AG04450 (cell line): ENCODE measurements around the gene ZNF416. TPM values are rescaled to one million over a fixed set of nuclear protein-coding genes. Genes with fewer than 3 reads are reported as not detected.

ENCODE experiments used
- CTCF ChIA-PET: fragments of 300-600, 350-600 bp; formaldehyde crosslinking; extraction: SDS; loops from one replicate; lab custom pipeline; 2022; ENCODE audit warnings: antibody characterized with exemption, inconsistent platforms; lab: Charles Lee
- POLR2A ChIA-PET: fragments of 350-600 bp; formaldehyde crosslinking; extraction: SDS; loops from one replicate; lab custom pipeline; 2021; ENCODE audit warnings: antibody characterized with exemption, inconsistent platforms; lab: Yijun Ruan, JAX
- DNase-seq: peaks from one replicate; pipeline ENCODE4 v3.0.0-alpha.2; 2011; ENCODE audit warnings: low read depth, low spot score
- H3K27ac ChIP-seq: one replicate; pipeline ENCODE4 v1.5.1; 2012; ENCODE audit warnings: low read depth, low read length, control low read depth
- H3K27me3 ChIP-seq: one replicate; pipeline ENCODE4 v1.6.0; 2012; ENCODE audit warnings: low read length; ENCODE audit not compliant: control insufficient read depth, insufficient read depth
- H3K4me3 ChIP-seq: 2 replicates; pipeline ENCODE4 v1.5.1; 2011; ENCODE audit warnings: mild to moderate bottlenecking, low read depth, low read length, control low read depth
- H3K9me3 ChIP-seq: 2 replicates; pipeline ENCODE4 v1.5.1; 2012; ENCODE audit warnings: low read length; ENCODE audit not compliant: control insufficient read depth, insufficient read depth
- polyA plus RNA-seq: library from polyadenylated mRNA; depleted of rRNA; stranded (reverse); fragments of >200 nt; gene quantifications from 2 replicates; pipeline ENCODE4 v1.2.3, GENCODE V29; 2011
- TF ChIP-seq, protein P1 (sequence below): IDR thresholded peaks from 2 replicates; pipeline ENCODE4 v1.5.1; 2011; ENCODE audit warnings: low read depth, low read length, control low read depth, inconsistent platforms

Gene ZNF416
- polyA plus RNA-seq, 1 experiment: 4.8 TPM

DNA sequence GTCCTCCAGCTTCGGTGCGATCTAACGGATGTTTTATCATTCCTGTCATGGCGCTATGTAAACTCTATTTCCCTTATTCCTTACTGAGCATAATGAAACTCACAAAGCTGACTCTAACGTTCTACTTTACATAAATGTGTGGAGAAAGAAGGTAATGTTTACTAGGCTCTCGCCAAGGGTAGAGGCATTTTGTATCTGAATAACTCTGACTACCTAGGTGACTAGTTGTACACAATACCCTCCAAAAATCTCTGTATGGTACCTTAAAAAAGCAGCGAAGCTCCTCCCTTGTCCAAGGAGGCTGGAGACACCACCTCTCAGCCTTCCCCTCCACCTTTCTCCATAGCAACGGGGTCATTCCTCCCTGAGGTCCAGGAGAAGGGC, 20.7 kb upstream of the ZNF416 start:
- DNase-seq: no peak
- TF ChIP-seq, protein P1, sequence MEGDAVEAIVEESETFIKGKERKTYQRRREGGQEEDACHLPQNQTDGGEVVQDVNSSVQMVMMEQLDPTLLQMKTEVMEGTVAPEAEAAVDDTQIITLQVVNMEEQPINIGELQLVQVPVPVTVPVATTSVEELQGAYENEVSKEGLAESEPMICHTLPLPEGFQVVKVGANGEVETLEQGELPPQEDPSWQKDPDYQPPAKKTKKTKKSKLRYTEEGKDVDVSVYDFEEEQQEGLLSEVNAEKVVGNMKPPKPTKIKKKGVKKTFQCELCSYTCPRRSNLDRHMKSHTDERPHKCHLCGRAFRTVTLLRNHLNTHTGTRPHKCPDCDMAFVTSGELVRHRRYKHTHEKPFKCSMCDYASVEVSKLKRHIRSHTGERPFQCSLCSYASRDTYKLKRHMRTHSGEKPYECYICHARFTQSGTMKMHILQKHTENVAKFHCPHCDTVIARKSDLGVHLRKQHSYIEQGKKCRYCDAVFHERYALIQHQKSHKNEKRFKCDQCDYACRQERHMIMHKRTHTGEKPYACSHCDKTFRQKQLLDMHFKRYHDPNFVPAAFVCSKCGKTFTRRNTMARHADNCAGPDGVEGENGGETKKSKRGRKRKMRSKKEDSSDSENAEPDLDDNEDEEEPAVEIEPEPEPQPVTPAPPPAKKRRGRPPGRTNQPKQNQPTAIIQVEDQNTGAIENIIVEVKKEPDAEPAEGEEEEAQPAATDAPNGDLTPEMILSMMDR: no peak
- no peaks in the 10 kb centered on the region for H3K27me3 ChIP-seq
- peak overlapping the region; percentile 88 for H3K4me3 ChIP-seq
- ChIA-PET CTCF (no interaction called here), POLR2A (no interaction called here)
- no peaks in the 10 kb centered on the region; the same call in none of the 2 replicates for H3K9me3 ChIP-seq
- no peak overlapping the region for H3K27ac ChIP-seq

GRCh38 chr19:57587529-57587928, 8.8 kb upstream of the ZNF416 start:
- no peaks in the 10 kb centered on the region for H3K27me3 ChIP-seq
- H3K27ac ChIP-seq: peak overlapping the region; percentile 21
- peaks cover 77% of the 10 kb centered on the region for H3K9me3 ChIP-seq
- TF ChIP-seq, protein P1: no peak
- POLR2A ChIA-PET: no interaction called here
- H3K4me3 ChIP-seq: no peak overlapping the region
- peak; percentile 15 for DNase-seq
- CTCF ChIA-PET: no interaction called here

DNA sequence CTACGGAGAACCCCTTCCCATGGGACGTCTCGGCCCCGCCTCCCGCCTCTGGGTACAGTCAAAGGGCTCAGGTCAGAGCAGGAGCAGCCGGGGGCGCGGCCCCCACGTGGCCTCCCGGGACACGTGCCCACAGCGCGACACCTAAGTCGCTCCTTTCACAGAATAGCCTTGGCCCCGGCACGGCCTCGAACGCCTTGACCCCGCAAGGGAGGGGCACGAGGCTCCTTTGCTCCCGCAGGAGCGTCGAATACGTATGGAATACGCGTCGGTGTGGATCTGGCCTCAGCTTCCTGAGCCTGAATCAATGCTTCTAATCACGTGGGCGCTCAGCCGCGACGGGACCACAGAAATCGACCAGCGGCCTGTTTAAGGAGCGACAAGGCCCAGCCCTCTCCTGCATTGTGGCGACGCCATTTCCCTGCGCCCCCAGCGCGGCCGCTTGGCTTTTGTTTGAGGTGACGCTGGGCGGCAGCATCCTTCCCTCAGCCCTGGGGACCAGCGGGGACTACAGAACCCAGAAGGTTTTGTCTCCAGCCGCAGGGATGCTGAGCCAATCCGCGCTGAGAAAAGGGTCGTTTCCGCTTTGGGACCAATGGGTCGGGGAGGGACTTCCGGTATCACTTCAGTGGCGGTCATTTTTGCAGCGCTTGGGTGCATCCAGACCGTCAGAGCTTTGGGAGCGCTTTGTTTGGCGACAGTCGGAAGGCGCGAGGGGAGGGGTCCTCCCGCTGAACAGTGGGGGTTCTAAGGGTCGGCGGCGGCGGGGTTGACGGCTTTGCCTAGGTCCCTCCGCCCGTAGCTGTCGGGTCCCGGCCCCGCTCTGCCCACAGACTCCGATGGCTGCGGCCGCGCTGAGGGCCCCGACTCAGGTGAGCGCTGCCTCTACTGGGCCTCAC, 5.1 kb upstream of the ZNF416 start, which contains the start of gene ZIK1:
Gene ZIK1, plus strand, starts transcription at position 625 of the 896 bp plus-strand sequence. Its CDS starts 212 bp downstream, at position 837.
- CTCF ChIA-PET: no interaction called here
- DNase-seq: peak; percentile 71
- TF ChIP-seq, protein P1: no peak
- POLR2A ChIA-PET: interaction anchor here (0.7 to 1.2 kb wide), 2 partner anchors 10 to 125 kb away, joined by 3 read pairs; partner anchors contain the start of gene ZNF154
- no peaks in the 10 kb centered on the region for H3K27me3 ChIP-seq
- H3K9me3 ChIP-seq: peaks cover 53% of the 10 kb centered on the region
- peak within 1 kb of the TSS; percentile 31 for H3K27ac ChIP-seq
- peak within 1 kb of the TSS; percentile 81 for H3K4me3 ChIP-seq

DNA sequence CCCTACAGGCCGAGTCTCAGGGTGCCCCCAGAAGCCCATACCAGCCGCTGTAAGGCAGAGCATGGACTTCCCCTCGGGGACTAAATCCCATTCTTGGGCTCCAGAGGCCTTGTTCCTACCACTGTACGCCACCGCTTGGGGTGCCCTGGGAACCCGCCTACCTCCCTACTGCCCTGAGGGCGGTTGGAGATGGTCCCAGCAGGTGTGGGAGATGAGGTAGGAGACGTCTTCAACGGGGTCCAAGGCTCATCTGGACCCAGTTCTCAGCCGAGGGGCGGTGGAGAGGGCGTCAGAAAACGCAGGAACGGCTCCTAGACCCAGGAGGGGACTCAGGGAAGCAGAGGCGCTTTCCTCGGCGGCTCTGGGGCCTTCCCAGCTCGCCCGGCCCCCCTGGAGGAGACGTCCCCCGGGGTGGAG, 4.4 kb upstream of the ZNF416 start:
- Histone ChIP-seq H3K9me3 (peaks cover 47% of the 10 kb centered on the region), H3K4me3 (no peak overlapping the region), H3K27me3 (no peaks in the 10 kb centered on the region), H3K27ac (no peak overlapping the region)
- DNase-seq: no peak
- CTCF ChIA-PET: no interaction called here
- TF ChIP-seq, protein P1: no peak
- POLR2A ChIA-PET: interaction anchor here (1.2 kb wide), 1 partner anchor 11 kb away, joined by 3 read pairs; no protein-coding TSS in a partner anchor

- Histone ChIP-seq H3K27ac (no peak overlapping the region), H3K9me3 (peaks cover 61% of the 10 kb centered on the region), H3K27me3 (no peaks in the 10 kb centered on the region), H3K4me3 (no peak overlapping the region)
- ChIA-PET POLR2A (no interaction called here), CTCF (no interaction called here)
- no peak for DNase-seq
- TF ChIP-seq, protein P1: no peak
Measured at GRCh38 chr19:57576661-57577060, 2.0 kb downstream of the ZNF416 start.
